Bronchial epithelial cell (primary cell): Measurements from ENCODE around the gene PLEKHD1. TPM values are rescaled to one million over a fixed set of nuclear protein-coding genes. Genes with fewer than 3 reads are reported as not detected.
A peak's percentile ranks its signal among the peaks of the same experiment; 100 is the strongest.
"Not testable (repeated sequence)": the region's sequence is repeated elsewhere in the genome, so short reads cannot be mapped to it uniquely, and the experiment has no call there.

ENCODE experiments used
- DNase-seq: peaks from one replicate; pipeline ENCODE4 v3.0.0-alpha.2; 2010; ENCODE audit warnings: low read depth
- FAIRE-seq: peaks from 2 replicates; lab custom pipeline; 2011; peaks lifted over from hg19 to GRCh38; lab: Jason Lieb, UNC
- H3K27me3 ChIP-seq: 2 replicates; pipeline ENCODE4 v1.5.1; 2011; ENCODE audit warnings: low read length; ENCODE audit not compliant: control insufficient read depth, insufficient read depth
- H3K36me3 ChIP-seq: 2 replicates; pipeline ENCODE4 v1.5.1; 2011; ENCODE audit warnings: low read length; ENCODE audit not compliant: control insufficient read depth, insufficient read depth
- H3K4me3 ChIP-seq: 2 replicates; pipeline ENCODE4 v1.5.1; 2011; ENCODE audit warnings: mild to moderate bottlenecking, low read depth, low read length, control low read depth
- total RNA-seq: library from RNA; depleted of rRNA; stranded (reverse); fragments of >200 nt; gene quantifications from 2 replicates; pipeline ENCODE4 v1.2.1, GENCODE V29; 2014
- TF ChIP-seq, protein P1 (sequence below): IDR thresholded peaks from 2 replicates; pipeline ENCODE4 v1.5.1; 2011; ENCODE audit warnings: mild to moderate bottlenecking, moderate library complexity, low read length, control low read depth, inconsistent platforms; ENCODE audit not compliant: insufficient read depth, severe bottlenecking

Gene PLEKHD1
- total RNA-seq, 1 donor from 2014 or later: 0.26 TPM

DNA sequence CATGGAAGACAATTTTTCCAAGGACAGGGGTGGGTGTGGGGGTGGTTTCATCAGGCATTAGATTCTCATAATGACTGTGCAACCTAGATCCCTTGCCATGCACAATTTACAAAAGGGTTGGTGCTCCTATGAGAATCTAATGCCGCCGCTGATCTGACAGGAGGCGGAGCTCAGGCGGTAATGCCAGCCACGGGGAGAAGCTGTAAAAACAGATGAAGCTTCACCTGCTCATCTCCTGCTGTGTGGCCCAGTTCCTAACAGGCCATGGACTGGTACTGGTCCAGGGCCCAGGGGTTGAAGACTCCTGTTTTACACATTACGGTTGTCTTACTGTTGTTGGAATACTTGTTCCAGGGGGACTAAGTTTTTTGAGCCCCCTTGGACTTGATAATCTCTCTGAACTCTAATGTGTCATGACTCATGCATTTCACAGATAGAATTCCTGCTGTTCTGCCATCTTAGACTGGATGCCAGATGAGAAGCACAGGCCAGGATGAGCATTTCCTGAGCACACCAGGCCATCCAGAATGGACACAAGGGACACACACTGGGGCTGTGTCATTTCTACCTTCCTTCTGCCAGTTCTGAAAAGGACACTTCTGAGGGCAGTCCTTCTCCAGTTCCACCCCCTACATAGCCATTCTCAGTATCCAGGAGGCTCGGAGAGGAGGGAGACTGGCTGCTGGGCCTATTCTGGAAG is 5.8 kb downstream of the PLEKHD1 start:
- FAIRE-seq: peak; percentile 47
- Histone ChIP-seq H3K4me3 (no peak overlapping the region), H3K36me3 (no peaks in the 10 kb centered on the region), H3K27me3 (peaks cover 15% of the 10 kb centered on the region)
- DNase-seq: no peak
- TF ChIP-seq, protein P1, sequence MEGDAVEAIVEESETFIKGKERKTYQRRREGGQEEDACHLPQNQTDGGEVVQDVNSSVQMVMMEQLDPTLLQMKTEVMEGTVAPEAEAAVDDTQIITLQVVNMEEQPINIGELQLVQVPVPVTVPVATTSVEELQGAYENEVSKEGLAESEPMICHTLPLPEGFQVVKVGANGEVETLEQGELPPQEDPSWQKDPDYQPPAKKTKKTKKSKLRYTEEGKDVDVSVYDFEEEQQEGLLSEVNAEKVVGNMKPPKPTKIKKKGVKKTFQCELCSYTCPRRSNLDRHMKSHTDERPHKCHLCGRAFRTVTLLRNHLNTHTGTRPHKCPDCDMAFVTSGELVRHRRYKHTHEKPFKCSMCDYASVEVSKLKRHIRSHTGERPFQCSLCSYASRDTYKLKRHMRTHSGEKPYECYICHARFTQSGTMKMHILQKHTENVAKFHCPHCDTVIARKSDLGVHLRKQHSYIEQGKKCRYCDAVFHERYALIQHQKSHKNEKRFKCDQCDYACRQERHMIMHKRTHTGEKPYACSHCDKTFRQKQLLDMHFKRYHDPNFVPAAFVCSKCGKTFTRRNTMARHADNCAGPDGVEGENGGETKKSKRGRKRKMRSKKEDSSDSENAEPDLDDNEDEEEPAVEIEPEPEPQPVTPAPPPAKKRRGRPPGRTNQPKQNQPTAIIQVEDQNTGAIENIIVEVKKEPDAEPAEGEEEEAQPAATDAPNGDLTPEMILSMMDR: no peak

- no peak for DNase-seq
- TF ChIP-seq, protein P1: no peak
- no peaks in the 10 kb centered on the region for H3K36me3 ChIP-seq
- FAIRE-seq: no peak
- H3K27me3 ChIP-seq: peaks cover 9% of the 10 kb centered on the region
- no peak overlapping the region for H3K4me3 ChIP-seq
These were observed 6.7 kb downstream of the PLEKHD1 start for GRCh38 chr14:69491193-69491592.

DNA sequence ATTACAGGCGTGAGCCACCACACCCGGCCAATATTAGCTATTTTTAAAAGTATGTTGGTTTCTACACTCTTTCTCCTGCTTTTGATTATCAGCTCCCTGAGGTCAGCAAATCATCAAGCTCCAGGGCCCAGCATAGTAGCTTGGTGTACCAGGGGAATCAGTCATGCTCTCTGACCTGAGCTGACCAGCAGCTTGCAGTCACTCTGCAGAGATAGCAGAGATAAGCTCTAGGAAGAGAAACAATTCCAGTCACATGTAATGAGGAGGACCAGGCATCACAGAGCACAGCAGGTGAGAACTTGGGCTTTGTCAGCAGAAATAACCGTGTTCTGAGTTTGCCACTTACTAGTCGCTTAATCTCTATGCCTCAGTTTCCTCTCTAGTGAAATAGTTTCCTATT is 8.5 kb downstream of the PLEKHD1 start:
- FAIRE-seq: no peak
- Histone ChIP-seq H3K36me3 (no peaks in the 10 kb centered on the region), H3K4me3 (no peak overlapping the region), H3K27me3 (peaks cover 4% of the 10 kb centered on the region)
- TF ChIP-seq, protein P1: no peak
- DNase-seq: no peak

- Histone ChIP-seq H3K27me3 (peaks cover 2% of the 10 kb centered on the region), H3K4me3 (no peak overlapping the region), H3K36me3 (no peaks in the 10 kb centered on the region)
- DNase-seq (no peak), FAIRE-seq (no peak)
- TF ChIP-seq, protein P1: no peak
These were observed 9.3 kb downstream of the PLEKHD1 start for GRCh38 chr14:69493791-69494190.

DNA sequence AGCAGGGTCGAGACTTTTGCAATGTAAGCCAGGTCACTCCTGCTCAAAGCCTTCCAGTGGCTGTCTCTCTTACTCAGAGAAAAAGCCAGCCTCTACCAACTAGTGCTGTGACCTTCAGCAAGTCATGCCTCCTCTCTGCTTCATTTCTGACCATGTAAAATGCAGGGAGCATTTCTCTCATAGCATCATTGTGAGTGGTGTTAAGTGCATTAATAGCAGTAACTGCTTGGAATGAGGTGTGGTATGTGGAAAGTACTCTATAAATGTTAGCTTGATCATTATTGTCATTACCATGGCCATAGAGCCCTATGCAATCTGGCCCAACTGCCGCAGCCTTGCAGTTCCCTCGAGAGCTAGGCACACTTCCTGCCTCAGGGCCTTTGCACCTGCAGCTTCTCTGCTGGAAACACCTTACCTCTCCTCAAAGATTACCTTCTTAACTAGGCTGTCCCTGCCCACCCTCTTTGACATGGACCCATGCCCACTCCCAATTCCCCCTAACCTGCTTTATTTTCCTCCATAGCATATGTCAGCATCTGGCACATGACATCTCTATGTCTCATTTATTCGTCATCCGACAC is 10.9 kb downstream of the PLEKHD1 start:
- TF ChIP-seq, protein P1: no peak

GRCh38 chr14:69497866-69498265 is 13.3 kb downstream of the PLEKHD1 start:
- not testable (repeated sequence) for H3K36me3 ChIP-seq, DNase-seq, H3K4me3 ChIP-seq, H3K27me3 ChIP-seq, FAIRE-seq

More for the DNA sequence above, 10.9 kb downstream of the PLEKHD1 start:
- Histone ChIP-seq H3K27me3 (peaks cover 2% of the 10 kb centered on the region), H3K36me3 (no peaks in the 10 kb centered on the region), H3K4me3 (no peak overlapping the region)
- DNase-seq (no peak), FAIRE-seq (no peak)

DNA sequence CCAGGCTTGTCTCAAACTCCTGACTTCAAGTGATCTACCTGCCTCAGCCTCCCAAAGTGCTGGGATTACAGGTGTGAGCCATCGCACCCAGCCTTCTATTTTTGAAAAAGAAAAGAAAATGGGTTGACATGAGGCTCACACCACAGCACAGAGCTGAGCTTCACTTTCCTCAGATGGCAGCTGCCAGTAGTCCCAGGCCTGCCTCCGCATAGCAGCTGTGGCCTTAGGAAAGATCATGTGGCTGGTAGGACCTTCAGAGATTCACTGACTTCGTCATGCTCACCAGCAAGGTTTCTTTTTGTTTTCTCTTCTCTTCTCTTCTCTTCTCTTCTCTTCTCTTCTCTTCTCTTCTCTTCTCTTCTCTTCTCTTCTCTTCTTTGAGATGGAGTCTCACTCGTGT is 13.8 kb downstream of the PLEKHD1 start:
- not testable (repeated sequence) for FAIRE-seq

More for the DNA sequence above, 13.8 kb downstream of the PLEKHD1 start:
- H3K27me3 ChIP-seq, DNase-seq, H3K4me3 ChIP-seq, H3K36me3 ChIP-seq: not testable (repeated sequence)
